GM04503 (cell line): ENCODE measurements around the gene S100A4.

Experiments
- DNase-seq: peaks from one replicate; pipeline ENCODE4 v3.0.0-alpha.2; 2012; ENCODE audit warnings: low read depth

Gene S100A4

DNA sequence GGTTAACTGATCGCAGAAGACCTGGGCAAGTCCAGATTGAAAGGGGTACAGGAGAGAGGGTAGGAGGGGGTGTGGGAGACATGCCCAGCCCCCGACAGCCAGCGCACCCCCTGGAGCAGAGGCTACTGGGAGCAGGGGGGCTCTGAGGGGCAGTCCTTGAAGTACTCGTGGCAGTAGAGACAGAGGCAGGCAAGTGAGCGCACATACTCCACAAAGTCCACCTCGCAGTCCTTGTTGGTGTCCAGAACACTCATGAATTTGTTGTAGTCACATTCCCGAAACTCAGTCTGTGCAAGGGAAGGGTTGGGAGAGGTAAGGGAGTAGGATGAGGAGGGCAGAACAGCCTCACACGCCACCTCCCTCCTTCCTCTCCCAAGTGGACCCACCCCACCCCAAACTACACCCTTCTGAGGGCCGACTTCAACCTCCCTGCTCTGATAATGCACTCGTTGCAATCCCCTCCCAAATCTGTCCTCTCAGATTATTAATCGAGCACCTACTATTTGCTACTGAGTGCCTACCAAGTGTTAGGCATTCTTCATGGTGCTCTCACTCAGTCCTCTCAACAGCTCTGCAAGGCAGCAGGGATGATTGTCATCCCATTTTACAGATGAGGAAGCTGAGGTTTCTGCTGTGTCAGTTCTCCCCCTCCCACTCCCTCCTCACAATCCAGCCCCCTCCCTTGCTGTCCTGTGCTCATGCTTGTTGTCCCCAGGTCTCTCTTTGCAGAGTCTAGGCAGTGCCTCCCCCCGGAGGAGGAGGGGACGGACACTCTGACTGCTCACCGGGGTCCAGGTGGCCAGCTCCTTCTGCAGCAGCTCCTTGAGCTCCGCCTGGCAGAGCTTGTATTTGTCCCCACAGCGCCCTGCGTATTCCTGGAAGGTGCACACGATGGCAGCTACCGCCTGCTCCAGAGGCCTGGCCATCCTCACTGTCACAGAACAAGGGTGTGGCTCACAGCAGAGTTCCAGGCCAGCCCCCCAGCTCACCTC lies 2.2 kb upstream of the S100A4 start:
- DNase-seq: no peak

DNA sequence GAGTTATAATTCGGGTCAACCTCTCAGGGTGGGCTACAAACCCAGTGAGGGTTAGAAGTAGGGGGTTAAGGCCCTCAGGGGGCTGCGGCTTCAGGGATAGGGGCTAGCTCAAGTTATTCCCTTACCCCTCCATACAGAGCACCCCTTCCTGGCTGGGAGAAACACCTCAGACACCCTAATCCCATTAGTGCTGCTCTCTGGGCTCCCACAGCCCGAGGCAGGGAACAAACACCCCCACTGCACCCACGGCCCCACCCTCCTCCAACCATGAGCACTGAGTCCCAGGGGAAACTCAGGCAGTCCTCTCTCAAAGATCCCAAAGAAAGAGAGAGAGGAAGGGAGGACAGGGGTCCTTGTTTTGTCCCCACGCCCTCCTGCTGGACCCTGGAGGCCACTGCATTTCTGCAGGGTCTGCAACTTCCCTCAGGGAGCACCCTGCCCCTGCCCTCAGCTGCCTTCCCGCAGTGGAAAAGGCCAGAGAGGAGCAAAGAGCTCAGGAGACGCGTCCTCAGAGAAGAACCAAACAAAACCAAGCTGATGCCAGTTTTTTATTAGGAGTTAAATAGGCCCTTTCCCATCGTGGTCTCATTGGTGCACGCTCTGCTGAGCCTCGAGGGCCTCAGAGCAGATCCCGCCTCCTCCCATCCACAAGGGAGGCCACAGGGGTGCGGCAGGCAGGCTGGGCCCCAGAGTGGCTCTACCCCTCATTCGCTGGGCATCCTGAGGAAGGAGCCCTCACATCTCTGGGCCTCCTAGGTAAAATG lies 1.4 kb upstream of the S100A4 start:
- DNase-seq: no peak

DNA sequence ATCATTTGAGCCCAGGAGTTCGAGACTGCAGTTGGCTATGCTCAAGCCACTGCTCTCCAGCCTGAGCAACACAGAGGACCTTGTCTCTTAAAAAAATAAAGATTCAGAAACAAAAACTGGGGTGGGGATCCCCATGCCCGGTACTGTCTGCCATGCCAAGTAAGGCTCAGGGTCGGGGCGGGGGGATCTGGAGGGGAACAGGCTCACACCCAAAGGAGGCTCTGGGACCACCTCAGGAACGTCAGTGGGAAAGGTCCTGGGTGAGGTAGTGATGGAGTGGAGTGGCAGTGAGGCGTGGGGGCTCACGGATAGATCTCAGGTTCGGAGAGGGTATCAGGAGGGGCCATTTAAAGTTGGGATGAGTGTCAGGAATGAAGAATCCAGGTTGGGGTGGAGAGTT lies 765 bp upstream of the S100A4 start:
- DNase-seq: no peak

DNA sequence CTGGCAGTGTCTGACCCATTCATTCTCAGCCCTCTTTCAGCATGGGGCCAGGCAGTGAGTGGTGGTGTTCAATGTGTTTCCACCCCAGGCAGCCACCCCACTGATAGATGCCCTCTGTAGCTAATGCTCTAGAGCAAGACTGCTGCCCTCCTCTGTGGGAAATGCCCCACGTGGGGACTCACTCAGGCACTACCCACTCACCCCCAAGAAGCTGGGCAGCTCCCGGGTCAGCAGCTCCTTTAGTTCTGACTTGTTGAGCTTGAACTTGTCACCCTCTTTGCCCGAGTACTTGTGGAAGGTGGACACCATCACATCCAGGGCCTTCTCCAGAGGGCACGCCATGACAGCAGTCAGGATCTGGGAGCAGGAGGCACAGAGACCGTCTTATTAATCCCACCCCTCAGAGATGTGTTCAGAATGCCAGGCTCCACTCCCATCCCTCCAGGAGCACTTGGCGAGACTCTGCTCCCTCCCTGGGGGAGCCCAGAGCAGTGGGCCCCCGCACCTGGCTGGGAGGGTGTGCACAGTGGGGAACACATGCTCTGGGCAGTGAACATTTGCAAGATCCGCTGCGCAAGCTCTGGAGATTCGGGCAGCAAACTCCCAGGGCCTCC lies 1.0 kb downstream of the S100A4 start:
- DNase-seq: no peak

DNA sequence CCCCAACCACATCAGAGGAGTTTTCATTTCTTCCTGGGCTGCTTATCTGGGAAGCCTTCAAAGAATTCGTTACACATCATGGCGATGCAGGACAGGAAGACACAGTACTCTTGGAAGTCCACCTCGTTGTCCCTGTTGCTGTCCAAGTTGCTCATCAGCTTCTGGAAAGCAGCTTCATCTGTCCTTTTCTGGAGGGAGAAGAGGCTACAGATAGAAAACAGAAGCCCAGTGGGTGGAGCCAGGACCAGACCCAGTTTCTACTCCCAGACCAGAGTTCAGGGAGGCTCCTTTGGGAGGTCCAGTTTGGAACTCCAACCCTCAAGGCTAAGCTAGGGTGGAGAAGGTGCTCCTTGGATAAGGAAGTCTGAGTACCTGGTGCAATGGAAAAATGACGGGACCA lies 1.9 kb downstream of the S100A4 start:
- no peak for DNase-seq

DNA sequence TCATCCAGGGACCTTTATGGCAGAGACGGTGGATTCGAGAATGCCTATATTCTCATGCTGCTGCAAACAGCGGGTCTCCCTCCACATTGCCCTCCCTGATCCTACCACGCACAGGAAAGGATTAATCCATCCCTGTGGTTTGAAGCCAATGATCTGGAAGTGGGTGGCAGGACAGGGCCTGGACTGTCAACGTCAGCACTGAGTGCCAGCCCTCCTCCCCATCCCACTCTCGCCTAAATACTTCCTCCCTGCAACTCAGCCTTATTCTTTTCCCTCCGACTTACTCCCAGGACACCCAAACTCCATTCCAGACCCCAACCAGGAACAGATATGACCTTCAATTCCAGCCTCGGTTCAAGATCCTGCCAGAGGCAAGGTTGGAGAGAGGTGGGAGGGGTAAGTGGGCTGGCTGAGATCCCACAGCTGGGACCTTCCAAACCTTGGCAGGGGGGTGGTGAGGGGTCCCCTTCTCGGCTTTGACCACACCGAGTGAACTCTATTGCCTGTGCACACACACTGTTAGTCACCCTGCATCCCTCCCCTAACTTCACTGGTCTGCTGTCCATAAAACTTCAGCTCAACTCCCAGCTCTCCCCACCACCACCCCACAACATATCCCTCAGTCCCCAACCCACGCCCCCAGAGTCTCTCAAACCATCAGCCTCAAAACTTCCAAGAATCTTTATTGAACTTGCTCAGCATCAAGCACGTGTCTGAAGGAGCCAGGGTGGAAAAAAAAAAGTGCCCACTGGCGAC lies 2.5 kb downstream of the S100A4 start:
- DNase-seq: no peak

DNA sequence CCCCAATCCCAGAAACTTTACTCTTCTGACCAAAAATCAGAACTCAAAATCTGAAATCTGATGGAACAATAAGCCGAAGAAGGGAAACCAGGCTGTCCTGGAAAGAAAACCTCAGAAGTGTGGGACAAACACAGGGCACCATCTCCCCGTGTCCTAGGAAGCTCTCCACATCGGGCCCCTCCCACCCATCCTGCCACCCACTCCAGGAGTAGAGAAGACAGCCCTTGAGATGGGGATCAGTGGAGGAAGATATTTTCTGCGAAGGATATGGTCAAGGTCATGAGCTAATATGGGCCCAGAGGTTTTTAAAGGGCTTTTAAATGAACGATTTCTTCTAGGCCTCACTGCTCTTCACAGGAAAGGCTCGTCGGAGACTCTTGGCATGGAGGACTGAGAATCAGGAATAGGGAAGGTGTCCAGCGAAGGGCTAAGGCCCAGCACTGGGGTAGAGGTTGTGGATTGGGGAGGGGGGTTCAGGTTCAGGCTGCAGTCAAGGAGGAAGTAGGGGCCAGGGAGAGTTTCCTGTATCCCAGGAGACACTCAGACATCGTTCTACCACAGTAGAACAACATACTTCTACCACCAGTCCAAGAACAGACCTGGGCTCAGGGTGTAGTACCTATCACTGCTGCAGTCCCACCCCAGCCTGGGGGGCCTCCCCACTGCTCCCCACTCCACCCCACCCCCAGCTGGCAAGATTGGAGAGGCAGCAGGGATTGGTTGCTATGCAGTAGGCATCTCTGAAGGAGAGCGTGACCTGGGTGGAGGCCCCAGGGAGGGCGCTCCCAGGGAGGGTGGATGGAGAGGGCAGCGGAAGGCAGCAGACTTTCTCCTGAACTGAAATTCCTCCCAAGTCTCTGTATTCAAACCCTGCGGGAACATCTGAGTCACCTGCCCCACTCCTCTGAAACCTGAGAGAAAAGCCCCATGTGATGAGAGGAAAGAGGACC lies 3.7 kb downstream of the S100A4 start:
- DNase-seq: no peak

DNA sequence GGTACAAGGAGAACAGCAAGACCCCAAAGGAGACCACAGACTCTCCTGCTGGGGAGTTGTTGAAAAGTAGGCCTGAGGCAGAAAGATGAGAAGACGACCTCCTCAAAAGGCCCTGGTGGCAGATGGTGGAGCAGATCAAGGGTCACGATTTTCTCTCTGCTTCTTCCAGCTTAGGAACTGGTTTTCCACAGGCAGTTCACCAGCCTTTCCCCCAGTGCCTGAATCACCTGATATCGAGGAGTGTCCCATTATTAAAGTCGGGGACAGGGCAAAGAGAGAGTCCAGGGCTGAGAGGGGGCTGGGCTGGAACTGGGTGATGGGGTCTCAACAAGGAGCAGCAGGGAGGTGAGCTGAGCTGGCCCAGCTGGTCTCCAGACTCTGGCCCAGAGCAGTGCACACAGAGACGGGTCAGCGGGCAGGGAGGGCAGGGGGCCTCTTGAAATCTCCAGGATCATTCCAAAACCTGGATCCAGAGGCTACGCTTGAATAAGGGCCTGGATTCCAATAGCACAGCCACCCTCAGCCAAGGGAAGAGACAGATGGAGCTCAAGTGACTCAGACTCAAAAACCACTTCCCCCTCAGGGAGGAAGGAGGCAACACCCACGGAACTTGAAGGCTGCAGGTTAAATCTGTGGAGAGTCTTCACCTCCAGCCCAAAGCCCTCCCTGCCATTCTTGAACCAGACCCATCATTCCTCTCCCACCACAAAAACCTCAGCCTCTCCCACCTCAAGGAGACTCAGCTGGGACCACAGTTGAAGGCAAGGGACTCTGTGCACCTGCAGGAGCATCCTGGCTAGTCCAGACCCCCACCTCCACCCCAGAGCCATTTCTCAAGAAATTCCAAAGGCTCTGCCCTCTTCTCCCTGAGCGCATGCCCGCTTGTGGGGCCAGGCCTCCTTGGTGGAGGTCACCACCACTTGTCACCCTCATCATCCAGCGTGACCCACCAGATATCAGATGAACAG lies 4.9 kb downstream of the S100A4 start, which contains the start of gene S100A5:
S100A5 (minus strand) TSS at position 541 of the 968 bp plus-strand sequence. CDS start 743 bp downstream, outside the sequence.
- DNase-seq: no peak

DNA sequence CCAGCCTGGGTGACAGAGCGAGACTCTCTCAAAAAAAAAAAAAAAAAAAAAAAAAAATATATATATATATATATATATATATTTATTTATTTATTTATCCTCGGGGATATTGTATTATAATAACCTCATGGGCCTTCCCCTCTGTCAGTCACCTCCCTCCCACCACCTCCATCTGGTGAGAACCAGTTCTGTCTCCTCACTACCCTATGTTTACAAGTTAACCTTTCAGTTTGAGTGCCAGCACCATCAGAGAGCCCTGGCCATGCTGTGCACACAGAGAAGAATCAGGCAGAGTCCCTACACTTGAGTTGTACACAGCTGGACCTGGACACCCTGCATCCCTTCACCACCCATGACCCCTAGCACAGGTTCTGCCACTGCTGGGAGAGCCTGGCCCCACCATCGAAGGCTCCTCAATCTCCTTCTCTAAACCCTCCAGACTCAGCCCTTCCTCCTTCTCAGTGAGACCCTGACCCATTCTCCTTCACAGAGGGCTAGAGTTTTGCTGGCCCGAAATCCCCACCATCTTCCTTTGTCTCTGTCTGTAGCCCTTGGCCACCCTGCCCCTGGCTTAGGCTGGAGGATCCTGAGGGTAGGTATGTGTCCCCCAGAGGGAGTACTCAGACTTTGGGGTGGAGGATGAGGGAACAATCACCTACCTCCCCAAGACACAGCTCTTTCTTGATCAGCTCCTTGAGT lies 6.1 kb downstream of the S100A4 start:
- no peak for DNase-seq

DNA sequence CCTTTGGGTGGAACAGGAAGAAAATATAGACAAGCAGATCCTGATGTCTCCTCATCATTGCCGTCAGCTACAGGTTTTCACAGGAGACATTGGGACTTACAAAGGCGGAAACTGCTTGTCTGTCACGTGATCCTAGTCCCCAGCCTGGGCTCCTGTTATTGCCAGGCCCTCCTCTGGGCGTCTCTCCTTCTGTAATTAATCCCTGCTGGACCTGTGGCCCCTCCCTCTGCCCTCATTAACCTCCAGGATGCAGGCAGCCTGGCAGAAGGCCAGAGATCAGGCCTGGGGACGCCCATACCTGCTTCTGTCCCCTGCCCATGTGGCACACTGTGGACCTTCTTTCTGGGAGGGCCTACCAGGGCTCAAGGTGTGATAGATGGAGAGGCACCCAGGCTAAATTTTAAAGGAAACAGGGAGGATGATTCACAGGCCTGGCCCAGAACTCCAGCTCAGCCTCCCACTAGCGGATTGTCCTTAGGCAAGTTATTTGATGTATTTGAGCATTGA lies 7.2 kb downstream of the S100A4 start:
- no peak for DNase-seq

DNA sequence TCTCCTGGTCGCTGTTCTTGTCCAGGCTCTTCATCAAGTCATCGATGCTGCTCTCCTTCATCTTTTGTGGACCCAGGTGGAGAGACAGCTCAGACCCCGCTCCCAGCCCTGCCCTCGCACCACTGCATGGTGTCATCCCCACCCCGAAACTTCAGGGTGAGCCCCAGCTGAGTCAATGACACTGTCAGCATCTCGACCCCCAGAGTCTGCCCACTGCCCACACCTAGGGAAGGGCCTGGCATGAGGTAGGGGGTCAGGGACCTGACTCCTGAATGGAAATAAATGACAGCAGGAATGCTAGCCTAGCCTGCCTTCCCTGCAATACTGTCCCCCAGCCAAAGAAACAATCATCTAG lies 8.3 kb downstream of the S100A4 start:
- no peak for DNase-seq

DNA sequence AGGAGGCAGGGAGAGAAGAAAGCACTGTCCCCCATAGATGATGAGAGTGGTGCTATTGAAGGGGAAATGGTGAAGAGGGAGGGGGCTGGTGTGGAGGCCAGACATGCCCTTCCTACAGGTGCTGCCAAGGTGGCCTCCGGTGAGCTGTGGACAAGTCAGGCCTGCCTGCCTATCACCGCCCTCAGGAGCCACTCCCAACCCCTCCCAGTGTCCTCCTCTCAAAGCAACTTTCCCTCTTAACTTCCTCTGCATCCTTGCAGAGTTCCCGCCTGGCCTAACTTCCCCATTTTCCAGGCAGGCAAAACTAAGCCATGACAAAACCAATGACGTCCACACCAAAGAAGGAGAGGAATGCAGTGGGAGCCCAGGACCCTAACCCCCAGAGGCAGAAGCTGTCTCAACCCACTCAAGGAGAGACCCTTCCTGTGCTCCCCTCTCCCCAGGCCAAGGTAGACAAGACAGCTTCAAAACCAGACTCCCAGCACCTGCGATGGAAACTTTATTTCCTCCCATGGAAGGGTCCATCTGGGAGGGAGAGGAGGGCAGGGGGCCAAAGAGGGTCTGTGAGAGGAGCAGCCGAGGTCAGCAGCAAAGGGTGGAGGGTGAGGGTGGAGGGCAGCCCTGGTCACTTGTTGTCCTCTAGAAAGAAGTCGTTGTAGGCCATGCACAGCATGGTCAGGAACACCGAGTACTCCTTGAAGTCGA lies 8.8 kb downstream of the S100A4 start:
- DNase-seq: no peak

DNA sequence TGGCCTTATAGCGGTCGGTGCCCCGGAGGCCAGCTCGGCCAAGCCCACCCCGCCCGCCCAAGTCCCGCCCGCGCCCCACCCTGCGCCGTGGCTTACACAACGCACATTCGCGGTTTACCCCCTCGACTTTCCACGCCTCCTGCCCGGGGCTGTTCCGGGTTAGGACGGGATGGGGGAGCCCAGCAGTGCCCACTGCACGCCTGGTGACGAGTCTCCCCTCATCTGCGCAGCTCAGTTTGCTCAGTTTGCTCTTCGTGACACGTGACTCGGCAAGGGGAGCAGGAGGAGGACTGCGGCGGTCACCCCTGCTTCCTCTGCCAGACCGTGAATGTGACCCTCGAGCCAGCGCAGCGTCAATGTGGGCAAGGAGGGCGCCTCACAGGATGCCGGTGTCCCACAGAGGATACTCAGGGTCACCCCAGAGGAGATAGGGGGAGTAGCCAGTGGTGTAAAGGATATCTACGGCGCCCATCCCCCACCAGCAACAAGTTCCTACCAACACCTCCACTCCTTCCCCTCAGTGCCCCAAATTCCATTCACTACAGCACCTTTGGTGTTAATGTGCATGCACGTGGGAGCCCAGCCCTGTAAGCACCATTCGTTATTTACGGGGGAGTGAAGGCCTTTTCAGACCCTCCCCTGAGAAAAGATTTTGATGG lies 9.5 kb downstream of the S100A4 start:
- peak; percentile 75 for DNase-seq

DNA sequence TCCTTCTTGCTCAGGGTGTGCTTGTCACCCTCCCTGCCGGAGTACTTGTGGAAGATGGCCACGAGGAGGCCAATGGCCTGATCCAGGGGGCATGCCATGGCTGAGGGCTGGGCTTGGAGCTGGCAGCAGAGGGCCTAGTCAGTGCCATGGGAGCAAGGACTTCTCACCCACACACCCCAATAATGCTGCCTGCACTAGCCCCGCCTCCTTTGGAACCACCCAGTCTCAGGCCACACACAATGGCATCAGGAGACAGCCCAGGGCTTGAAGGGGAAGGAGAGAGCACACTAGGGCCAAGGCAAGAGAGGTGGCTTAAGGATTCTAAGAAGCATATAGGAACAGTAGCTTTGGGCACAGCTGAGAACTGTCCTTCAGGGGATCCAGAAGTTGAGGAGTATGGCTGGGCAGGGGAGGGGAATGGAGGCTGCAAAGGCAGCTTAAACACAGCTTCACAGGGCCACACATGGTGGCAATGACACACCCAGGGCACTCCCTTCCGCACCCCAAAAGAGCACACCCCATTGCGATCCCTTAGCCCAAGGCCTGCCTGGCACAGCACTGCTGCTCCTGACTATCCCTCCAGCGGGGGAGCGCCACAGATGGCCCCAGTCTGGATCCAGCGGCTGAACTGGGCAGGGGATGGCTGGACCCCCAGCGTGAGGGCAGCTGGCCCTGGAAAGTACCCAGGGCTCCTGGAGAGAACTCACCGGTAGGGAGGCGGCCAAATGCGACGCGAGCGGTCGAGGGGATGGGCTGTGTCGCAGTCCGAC lies 10.2 kb downstream of the S100A4 start, which contains the start of gene S100A6:
S100A6 (minus strand) TSS at position 750 of the 770 bp plus-strand sequence; CDS start at position 98, 652 bp downstream.
- DNase-seq: no peak

DNA sequence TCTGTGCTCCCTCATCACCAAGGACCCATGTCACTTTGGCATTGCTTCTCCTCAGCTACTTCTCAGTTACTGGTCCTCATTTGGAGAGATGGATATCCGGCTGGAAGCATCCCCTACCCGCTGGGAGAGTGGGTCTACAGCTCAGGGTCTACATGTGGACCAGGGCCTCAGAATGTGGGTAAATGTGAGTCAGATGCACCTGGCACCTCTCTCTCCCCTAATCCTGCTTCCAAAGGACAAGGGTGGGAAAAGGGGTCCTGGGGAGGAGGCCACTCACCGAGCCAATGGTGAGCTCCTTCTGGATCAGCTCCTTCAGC lies 10.7 kb downstream of the S100A4 start:
- DNase-seq: no peak

DNA sequence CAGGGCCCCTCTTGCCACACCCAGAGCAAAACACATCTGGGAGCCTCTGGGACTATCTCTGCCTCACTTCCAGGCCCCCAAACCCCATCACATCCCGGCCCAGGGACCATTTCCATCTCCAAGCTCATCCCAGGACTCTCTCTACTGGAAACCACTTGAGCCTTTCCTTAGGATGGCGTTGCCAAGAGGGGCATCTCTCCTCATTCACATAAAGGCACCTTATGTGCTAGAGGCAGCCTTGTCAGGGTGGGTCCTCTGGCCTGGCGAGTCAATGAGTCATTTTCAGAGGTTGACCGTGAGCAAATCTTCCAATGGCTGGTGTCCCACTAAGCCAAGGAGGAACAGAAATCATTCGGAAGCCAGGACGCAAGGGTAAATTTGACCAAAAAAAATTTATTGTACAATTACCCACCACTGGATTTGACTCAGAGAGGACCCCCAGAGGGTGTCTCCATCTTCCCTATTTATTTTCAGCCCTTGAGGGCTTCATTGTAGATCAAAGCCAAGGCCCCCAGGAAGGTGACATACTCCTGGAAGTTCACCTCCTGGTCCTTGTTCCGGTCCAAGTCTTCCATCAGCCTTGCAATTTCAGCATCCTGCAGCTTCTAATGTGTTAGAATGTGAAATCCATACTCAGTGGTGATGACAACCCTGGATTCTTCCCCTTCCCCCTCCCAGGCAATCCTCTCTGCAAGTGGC lies 11.2 kb downstream of the S100A4 start:
- no peak for DNase-seq
